ENCODE data around the gene MKS1.

DNA sequence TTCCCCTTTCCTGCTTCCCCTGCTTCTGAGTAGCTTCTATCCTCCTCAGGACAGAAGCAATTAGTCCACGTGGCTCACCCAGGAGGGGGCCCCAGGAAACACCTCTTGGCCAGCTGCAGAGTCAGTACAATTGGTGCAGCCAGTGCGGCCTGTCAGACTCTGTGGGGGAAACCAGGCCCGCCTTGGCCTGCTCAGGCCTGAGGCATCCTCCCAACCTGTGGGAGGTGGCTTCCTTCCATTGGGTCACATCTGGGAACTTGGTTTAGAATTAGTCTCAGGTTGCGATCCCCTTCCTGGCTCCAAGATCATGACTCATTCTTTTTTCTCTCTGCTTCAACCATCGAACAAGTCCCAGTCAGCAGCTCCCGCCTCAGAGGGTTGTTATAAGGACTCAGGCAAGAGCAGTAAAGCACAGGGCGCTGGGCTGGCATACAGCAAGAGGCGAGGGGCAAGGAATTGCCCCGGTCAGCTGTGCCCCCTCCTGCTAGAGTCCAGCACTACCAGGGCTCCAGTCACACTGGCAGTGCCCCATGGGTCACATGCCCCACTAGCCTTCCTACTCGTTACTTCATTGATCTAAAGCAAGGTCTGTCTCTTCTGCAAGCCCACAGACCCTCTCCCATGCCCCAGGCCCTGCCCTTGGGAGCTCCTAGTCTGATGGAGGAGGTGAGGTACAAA lies 34.6 kb downstream of the MKS1 start:
- TF ChIP-seq ZFP36 (IDR thresholded peaks at IDR 0.05; ENCODE audit: borderline replicate concordance, partially characterized antibody) (no peak), RFX5 (IDR thresholded peaks at IDR 0.05) (no peak), BHLHE40 (IDR thresholded peaks at IDR 0.05; ENCODE audit: low read depth, low read length) (no peak), EHF (CRISPR knock-in tag; IDR thresholded peaks at IDR 0.05) (no peak), SMC3 (IDR thresholded peaks at IDR 0.05) (no peak), POLR2A (IDR thresholded peaks at IDR 0.05; ENCODE audit: low read length) (no peak), RNF2 (IDR thresholded peaks at IDR 0.05; ENCODE audit: borderline replicate concordance, low read depth) (no peak), CBX2 (IDR thresholded peaks at IDR 0.05; ENCODE audit: borderline replicate concordance, low read depth) (no peak), JUNB (IDR thresholded peaks at IDR 0.05) (no peak), CHD2 (IDR thresholded peaks at IDR 0.05; ENCODE audit: low read length, partially characterized antibody) (no peak), MYC (IDR thresholded peaks at IDR 0.05; ENCODE audit: borderline replicate concordance, low read length) (no peak)
- TF ChIP-seq, protein P1, sequence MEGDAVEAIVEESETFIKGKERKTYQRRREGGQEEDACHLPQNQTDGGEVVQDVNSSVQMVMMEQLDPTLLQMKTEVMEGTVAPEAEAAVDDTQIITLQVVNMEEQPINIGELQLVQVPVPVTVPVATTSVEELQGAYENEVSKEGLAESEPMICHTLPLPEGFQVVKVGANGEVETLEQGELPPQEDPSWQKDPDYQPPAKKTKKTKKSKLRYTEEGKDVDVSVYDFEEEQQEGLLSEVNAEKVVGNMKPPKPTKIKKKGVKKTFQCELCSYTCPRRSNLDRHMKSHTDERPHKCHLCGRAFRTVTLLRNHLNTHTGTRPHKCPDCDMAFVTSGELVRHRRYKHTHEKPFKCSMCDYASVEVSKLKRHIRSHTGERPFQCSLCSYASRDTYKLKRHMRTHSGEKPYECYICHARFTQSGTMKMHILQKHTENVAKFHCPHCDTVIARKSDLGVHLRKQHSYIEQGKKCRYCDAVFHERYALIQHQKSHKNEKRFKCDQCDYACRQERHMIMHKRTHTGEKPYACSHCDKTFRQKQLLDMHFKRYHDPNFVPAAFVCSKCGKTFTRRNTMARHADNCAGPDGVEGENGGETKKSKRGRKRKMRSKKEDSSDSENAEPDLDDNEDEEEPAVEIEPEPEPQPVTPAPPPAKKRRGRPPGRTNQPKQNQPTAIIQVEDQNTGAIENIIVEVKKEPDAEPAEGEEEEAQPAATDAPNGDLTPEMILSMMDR (IDR thresholded peaks at IDR 0.05), result no peak
- TF ChIP-seq, protein P2, sequence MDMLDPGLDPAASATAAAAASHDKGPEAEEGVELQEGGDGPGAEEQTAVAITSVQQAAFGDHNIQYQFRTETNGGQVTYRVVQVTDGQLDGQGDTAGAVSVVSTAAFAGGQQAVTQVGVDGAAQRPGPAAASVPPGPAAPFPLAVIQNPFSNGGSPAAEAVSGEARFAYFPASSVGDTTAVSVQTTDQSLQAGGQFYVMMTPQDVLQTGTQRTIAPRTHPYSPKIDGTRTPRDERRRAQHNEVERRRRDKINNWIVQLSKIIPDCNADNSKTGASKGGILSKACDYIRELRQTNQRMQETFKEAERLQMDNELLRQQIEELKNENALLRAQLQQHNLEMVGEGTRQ (IDR thresholded peaks at IDR 0.05), result no peak
